Measurements from ENCODE around the gene HNF4A.
A peak's percentile ranks its signal among the peaks of the same experiment; 100 is the strongest.

The HNF4A gene

GRCh38 chr20:44475694-44476560 lies 120.4 kb downstream of the HNF4A start, which contains the start of gene TTPAL:
TSS of gene TTPAL (plus strand) at chr20:44475874. CDS start at chr20:44480000, 4,126 bp downstream.
- DNase-seq = peak; percentile 93

- DNase-seq = no peak
Measured at GRCh38 chr20:44477151-44477550, 121.7 kb downstream of the HNF4A start.

DNA sequence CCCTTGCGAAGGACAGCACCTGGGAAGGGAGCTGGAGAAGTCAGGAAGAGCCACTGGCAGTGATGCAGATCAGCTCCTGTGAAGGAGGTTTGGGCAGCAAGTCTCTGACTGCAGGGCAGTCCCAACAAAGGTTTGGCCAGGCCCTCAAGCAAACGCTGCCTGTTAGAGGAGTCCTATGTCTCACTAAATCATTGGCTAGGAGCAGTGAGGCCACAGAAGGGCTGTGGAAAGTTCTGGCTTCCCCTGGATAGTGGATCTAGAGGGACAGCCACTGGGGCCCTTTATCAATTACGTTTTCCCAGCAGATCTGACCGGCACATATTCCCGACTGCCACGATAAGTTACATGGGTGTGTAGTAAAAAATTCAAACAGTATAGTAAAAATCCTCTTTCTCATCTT lies 122.7 kb downstream of the HNF4A start:
- DNase-seq = no peak

GRCh38 chr20:44479643-44480042 lies 124.1 kb downstream of the HNF4A start:
- DNase-seq = no peak

- DNase-seq = no peak
Measured at GRCh38 chr20:44480097-44480496, 124.6 kb downstream of the HNF4A start.

DNA sequence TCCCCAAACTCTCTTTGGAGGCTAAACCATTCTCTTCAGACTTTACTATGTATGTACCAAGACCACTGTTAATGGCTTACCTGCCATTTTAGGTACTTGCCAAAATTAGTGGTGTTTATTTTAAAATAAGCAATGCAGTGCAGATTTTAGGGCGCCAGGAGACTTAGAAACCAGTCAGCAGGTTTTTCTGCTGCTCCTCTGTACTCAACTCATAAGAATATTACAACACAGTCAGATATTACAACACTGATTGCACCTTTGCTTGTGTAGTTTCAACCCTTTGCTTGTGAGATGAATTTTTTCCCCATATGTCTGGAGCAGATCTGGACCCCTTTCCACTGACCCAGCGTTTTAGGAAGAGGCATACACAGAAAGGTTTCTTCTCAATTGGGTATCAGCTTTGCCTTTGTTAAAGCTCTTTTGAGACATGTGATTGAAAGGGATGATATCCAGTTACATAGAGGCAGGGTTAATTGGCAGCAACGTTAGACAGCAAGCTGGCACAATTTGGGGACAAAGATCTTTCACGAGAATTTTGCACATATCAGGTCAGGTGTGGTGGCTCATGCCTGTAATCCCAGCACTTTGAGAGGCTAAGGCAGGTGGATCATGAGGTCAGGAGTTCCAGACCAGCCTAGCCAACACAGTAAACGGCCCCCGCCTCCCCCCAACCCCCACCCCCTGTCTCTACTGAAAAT lies 126.4 kb downstream of the HNF4A start:
- no peak for DNase-seq

DNA sequence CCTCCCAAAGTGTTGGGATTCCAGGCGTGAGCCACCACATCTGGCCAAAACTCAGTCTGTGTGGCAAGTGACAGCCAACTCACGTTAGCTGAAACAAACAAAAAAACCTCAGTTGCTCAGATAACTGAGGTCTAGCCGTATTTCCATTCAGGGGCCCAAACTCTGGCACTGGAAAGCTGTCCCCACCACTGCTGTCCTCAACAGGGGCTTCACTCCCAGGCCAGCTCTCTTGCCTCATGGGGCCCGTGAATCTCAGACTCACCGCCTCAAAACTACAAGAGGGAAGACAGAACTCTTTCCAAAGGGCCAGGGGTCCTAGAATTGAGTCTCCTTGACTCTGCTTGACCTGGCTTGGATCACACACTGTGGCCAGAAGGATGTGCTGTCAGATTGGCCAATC lies 127.6 kb downstream of the HNF4A start:
- no peak for DNase-seq

Data from CD4-positive, alpha-beta T cell treated with Interleukin-17A for 4 hours (primary cell).